Measurements from ENCODE around the gene FBXO34.
"Not testable (repeated sequence)": the region's sequence is repeated elsewhere in the genome, so short reads cannot be mapped to it uniquely, and the experiment has no call there.

FBXO34 gene

DNA sequence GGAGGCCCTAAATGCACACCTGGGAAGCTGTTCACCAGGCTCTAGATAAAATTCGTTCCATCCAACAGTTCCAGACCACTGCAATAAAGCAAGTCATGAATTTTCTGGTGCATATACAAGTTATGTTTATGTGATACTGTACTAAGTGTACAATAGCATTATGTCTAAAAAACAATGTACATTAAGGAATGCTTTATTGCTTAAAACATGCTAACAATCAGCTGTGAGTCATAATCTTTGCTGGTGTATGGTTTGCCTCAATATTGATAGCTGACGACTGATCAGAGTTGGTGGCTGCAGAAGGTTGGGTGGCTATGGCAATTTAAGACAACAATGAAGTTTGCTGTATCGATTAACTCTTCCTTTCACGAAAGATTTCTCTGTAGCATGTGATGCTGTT is 88.1 kb downstream of the FBXO34 start:
- Histone ChIP-seq H3K4me1 (ENCODE audit: control insufficient read depth, insufficient read depth, low read length) (no peaks in the 10 kb centered on the region), H3K36me3 (ENCODE audit: control insufficient read depth, insufficient read depth, low read length) (peaks cover 4% of the 10 kb centered on the region), H3K27ac (ENCODE audit: low read depth, low read length) (no peak overlapping the region), H3K27me3 (ENCODE audit: control insufficient read depth, insufficient read depth, low read length) (no peaks in the 10 kb centered on the region), H3K4me3 (ENCODE audit: low read length) (no peak overlapping the region), H3K9ac (ENCODE audit: low read length) (no peak overlapping the region)

DNA sequence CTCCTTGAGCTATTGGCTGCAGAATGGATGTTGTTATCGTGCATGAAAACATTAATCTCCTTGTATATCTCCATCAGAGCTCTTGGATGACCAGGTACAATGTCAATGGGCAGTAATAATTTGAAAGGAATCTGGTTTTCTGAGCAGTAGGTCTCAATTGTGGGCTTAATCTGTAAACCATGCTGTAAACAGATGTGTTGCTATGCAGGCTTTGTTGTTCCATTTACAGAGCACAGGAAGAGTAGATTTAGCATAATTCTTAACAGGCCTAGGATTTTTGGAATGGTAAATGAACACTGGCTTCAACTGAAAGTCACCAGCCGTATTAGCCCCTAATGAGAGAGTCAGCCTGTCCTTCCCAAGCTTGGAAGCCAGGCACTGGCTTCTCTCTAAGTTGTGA is 90.0 kb downstream of the FBXO34 start:
- no peak overlapping the region for H3K4me3 ChIP-seq (ENCODE audit: low read length)
- H3K4me1 ChIP-seq (ENCODE audit: control insufficient read depth, insufficient read depth, low read length) = no peaks in the 10 kb centered on the region
- no peak overlapping the region for H3K27ac ChIP-seq (ENCODE audit: low read depth, low read length)
- no peaks in the 10 kb centered on the region for H3K27me3 ChIP-seq (ENCODE audit: control insufficient read depth, insufficient read depth, low read length)
- peaks cover 4% of the 10 kb centered on the region for H3K36me3 ChIP-seq (ENCODE audit: control insufficient read depth, insufficient read depth, low read length)
- H3K9ac ChIP-seq (ENCODE audit: low read length) = no peak overlapping the region

GRCh38 chr14:55366271-55366670 is 95.0 kb downstream of the FBXO34 start:
- H3K36me3 ChIP-seq (ENCODE audit: control insufficient read depth, insufficient read depth, low read length) = peaks cover 5% of the 10 kb centered on the region
- no peak overlapping the region for H3K9ac ChIP-seq (ENCODE audit: low read length)
- H3K4me3 ChIP-seq (ENCODE audit: low read length) = no peak overlapping the region
- H3K27ac ChIP-seq (ENCODE audit: low read depth, low read length) = no peak overlapping the region
- no peaks in the 10 kb centered on the region for H3K4me1 ChIP-seq (ENCODE audit: control insufficient read depth, insufficient read depth, low read length)
- no peaks in the 10 kb centered on the region for H3K27me3 ChIP-seq (ENCODE audit: control insufficient read depth, insufficient read depth, low read length)

DNA sequence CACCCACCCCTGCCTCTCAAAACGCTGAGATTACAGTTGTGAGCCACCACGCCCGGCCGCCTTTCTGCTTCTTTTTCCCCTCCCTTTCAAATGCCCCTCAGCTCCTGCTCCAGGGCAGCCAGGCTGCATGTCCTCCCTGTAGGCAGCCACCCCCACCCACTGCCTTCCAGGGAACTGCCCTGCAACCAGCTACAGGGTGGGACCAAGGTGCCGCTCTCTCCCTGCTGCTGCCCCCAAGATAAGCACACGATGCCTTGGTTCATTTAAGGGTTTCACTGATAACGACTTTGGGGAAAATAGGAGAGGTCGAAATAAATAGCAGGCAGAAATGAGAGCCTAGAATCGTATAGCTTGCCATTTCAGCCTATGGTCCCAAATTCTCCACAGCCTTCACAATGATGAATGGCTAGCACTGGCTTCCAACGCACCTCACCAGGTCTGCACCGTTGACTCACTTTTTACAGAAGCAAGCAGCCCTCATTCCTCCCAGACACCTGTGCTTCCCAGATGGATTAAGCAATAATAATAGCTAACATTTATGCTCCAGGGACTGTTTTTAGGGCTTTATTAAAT is 99.7 kb downstream of the FBXO34 start:
- Histone ChIP-seq H3K4me1 (ENCODE audit: control insufficient read depth, insufficient read depth, low read length) (no peaks in the 10 kb centered on the region), H3K27ac (ENCODE audit: low read depth, low read length) (no peak overlapping the region), H3K4me3 (ENCODE audit: low read length) (no peak overlapping the region), H3K27me3 (ENCODE audit: control insufficient read depth, insufficient read depth, low read length) (no peaks in the 10 kb centered on the region), H3K36me3 (ENCODE audit: control insufficient read depth, insufficient read depth, low read length) (peaks cover 6% of the 10 kb centered on the region), H3K9ac (ENCODE audit: low read length) (no peak overlapping the region)

DNA sequence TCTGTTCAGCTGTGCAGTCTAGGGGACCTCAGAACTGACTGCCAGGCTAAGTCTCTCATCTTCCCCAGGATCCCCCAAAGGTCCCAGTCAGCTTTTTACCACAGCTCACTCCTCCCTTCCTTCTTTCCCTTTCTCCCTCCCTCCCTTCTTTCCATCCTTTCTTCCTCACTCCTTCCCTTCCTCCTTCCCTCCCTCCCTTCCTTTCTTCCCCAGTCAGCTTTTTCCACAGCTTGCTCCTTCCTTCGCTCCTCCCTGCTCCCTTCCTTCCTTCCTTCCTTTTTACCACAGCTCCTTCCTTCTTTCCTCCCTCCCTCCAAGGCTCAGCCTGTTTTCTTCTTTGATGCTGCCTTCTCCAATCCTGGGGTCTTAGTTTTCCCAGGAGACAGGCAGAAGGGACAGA is 101.2 kb downstream of the FBXO34 start:
- Histone ChIP-seq H3K27me3 (ENCODE audit: control insufficient read depth, insufficient read depth, low read length) (no peaks in the 10 kb centered on the region), H3K27ac (ENCODE audit: low read depth, low read length) (no peak overlapping the region), H3K36me3 (ENCODE audit: control insufficient read depth, insufficient read depth, low read length) (peaks cover 18% of the 10 kb centered on the region), H3K4me3 (ENCODE audit: low read length) (no peak overlapping the region), H3K9ac (ENCODE audit: low read length) (no peak overlapping the region), H3K4me1 (ENCODE audit: control insufficient read depth, insufficient read depth, low read length) (no peaks in the 10 kb centered on the region)

GRCh38 chr14:55372825-55373224 is 101.6 kb downstream of the FBXO34 start:
- Histone ChIP-seq H3K9ac (ENCODE audit: low read length) (no peak overlapping the region), H3K27ac (ENCODE audit: low read depth, low read length) (no peak overlapping the region), H3K4me3 (ENCODE audit: low read length) (no peak overlapping the region), H3K36me3 (ENCODE audit: control insufficient read depth, insufficient read depth, low read length) (peaks cover 21% of the 10 kb centered on the region), H3K4me1 (ENCODE audit: control insufficient read depth, insufficient read depth, low read length) (no peaks in the 10 kb centered on the region), H3K27me3 (ENCODE audit: control insufficient read depth, insufficient read depth, low read length) (no peaks in the 10 kb centered on the region)

DNA sequence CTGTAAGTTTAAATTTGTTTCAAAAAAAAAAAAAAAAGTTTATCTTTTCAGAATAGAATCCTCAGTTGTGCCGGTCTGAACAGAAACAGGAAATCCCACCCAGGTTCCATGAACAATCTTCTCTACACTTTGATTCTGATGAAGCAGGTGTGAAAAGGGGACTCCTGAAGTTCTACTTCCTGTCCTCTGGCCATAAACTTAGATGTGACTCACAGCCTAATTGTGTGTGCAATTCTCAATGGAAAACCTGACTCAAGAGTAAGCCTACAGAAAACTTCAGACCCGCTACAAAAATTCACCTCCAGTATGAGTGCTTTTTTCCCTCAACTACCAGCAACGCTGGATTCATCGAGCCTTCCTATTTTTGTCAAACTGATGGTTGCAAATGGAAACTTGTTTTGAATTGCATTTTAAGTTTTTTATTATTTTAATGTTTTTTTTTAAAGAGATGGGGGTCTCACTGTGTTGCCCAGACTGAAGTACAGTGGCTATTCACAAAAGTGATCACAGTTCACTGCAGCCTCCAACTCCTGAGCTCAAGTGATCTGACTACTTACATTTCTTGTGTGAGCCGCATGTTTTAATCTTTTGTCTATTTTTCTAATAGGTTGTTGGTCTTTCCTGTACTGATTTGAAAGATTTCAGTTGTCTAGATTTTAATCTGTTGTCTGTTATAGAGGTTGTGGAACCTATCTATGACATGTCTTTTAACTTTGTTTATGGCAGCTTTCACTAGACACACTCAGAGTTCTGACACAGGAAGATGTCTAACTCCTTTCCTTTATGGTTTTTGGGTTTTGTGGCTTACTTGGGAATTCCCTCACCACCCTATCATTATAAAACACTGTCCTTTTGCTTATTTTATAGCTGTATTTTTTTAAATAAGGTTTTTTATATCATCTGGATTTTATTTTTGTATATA is 102.8 kb downstream of the FBXO34 start:
- Histone ChIP-seq H3K27ac (ENCODE audit: low read depth, low read length) (no peak overlapping the region), H3K27me3 (ENCODE audit: control insufficient read depth, insufficient read depth, low read length) (no peaks in the 10 kb centered on the region), H3K4me3 (ENCODE audit: low read length) (no peak overlapping the region), H3K4me1 (ENCODE audit: control insufficient read depth, insufficient read depth, low read length) (no peaks in the 10 kb centered on the region), H3K36me3 (ENCODE audit: control insufficient read depth, insufficient read depth, low read length) (peaks cover 21% of the 10 kb centered on the region), H3K9ac (ENCODE audit: low read length) (no peak overlapping the region)

DNA sequence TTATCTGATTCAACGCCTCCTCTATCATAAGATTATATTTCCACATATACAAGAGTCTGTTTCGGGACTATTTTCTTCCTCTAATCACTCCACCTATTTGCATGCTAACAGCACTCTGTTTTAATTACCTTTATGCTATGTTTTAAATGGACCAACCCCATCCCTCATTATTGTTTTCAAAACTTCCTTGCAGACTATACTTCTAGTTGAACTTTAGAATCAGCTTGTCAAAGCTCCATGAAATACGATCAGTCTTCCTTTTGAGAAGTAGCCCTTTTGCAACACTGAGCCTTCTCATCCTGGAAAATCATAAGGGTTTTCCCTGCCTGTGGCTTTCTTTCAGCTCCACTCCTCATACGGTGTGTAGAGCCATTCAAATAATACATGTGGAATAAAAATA is 103.5 kb downstream of the FBXO34 start:
- Histone ChIP-seq H3K4me1 (ENCODE audit: control insufficient read depth, insufficient read depth, low read length) (no peaks in the 10 kb centered on the region), H3K9ac (ENCODE audit: low read length) (no peak overlapping the region), H3K4me3 (ENCODE audit: low read length) (no peak overlapping the region), H3K27me3 (ENCODE audit: control insufficient read depth, insufficient read depth, low read length) (no peaks in the 10 kb centered on the region), H3K27ac (ENCODE audit: low read depth, low read length) (no peak overlapping the region), H3K36me3 (ENCODE audit: control insufficient read depth, insufficient read depth, low read length) (peaks cover 19% of the 10 kb centered on the region)

DNA sequence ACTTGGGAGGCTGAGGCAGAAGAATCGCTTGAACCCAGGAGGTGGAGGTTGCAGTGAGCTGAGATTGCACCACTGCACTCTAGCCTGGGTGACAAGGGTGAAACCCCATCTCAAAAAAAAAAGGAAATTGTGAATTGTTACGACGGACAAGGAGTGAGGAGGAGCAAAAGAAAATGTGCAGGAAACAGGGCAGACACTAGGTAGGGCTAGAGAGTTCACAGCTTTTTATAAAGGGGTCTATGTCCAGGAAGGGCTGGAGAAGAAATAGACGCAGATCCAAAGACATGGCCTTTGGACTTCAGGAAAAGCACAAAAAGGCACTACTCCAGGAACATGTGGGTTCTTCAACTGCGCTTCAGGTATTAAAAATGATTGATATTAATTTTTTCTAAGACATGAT is 106.0 kb downstream of the FBXO34 start:
- no peak overlapping the region for H3K9ac ChIP-seq (ENCODE audit: low read length)
- peaks cover 22% of the 10 kb centered on the region for H3K36me3 ChIP-seq (ENCODE audit: control insufficient read depth, insufficient read depth, low read length)
- H3K4me1 ChIP-seq (ENCODE audit: control insufficient read depth, insufficient read depth, low read length) = no peaks in the 10 kb centered on the region
- H3K27me3 ChIP-seq (ENCODE audit: control insufficient read depth, insufficient read depth, low read length) = no peaks in the 10 kb centered on the region
- no peak overlapping the region for H3K27ac ChIP-seq (ENCODE audit: low read depth, low read length)
- no peak overlapping the region for H3K4me3 ChIP-seq (ENCODE audit: low read length)

GRCh38 chr14:55381040-55381439 is 109.8 kb downstream of the FBXO34 start:
- no peaks in the 10 kb centered on the region for H3K27me3 ChIP-seq (ENCODE audit: control insufficient read depth, insufficient read depth, low read length)
- no peak overlapping the region for H3K27ac ChIP-seq (ENCODE audit: low read depth, low read length)
- H3K4me3 ChIP-seq (ENCODE audit: low read length) = no peak overlapping the region
- no peak overlapping the region for H3K9ac ChIP-seq (ENCODE audit: low read length)
- no peaks in the 10 kb centered on the region for H3K4me1 ChIP-seq (ENCODE audit: control insufficient read depth, insufficient read depth, low read length)
- H3K36me3 ChIP-seq (ENCODE audit: control insufficient read depth, insufficient read depth, low read length) = peaks cover 24% of the 10 kb centered on the region

DNA sequence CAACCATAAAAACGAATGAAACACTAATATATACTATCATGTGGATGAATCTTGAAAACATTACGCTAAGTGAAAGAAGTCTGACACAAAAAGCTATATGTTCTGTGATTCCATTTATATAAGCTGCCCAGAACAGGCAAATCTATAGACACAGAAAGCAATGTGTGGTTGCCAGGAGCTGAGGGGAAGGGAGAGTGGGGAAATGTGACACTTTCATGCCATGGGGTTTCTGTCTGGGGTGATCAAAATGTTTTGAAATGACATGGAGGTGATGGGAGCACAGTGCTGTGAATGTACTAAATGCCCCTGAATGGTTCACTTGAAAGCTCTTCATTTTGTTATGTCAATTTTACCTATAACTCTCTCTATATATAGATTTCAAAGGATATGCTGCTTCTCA is 110.3 kb downstream of the FBXO34 start:
- Histone ChIP-seq H3K27ac (ENCODE audit: low read depth, low read length) (no peak overlapping the region), H3K4me3 (ENCODE audit: low read length) (no peak overlapping the region), H3K36me3 (ENCODE audit: control insufficient read depth, insufficient read depth, low read length) (peaks cover 19% of the 10 kb centered on the region), H3K27me3 (ENCODE audit: control insufficient read depth, insufficient read depth, low read length) (no peaks in the 10 kb centered on the region), H3K9ac (ENCODE audit: low read length) (no peak overlapping the region), H3K4me1 (ENCODE audit: control insufficient read depth, insufficient read depth, low read length) (no peaks in the 10 kb centered on the region)

DNA sequence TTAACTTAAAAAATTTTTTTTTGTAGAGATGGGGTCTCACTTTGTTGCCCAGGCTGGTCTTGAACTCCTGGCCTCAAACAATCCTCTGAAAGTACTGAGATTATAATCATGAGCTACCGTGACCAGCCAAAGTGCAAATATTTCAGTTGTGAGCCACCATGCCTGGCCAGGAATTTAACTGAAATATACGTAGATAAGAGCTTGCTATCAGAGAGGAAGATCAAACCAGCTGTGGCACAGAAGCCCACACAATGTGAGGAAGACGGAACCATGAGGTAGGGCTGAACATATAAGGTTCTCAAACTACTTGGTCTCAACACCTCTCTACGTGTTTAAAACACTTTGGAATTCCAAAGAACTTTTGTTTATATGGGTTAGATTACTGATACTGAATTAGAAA is 111.3 kb downstream of the FBXO34 start:
- H3K27me3 ChIP-seq (ENCODE audit: control insufficient read depth, insufficient read depth, low read length) = no peaks in the 10 kb centered on the region
- H3K4me1 ChIP-seq (ENCODE audit: control insufficient read depth, insufficient read depth, low read length) = no peaks in the 10 kb centered on the region
- H3K9ac ChIP-seq (ENCODE audit: low read length) = no peak overlapping the region
- H3K36me3 ChIP-seq (ENCODE audit: control insufficient read depth, insufficient read depth, low read length) = peaks cover 13% of the 10 kb centered on the region
- no peak overlapping the region for H3K27ac ChIP-seq (ENCODE audit: low read depth, low read length)
- no peak overlapping the region for H3K4me3 ChIP-seq (ENCODE audit: low read length)

DNA sequence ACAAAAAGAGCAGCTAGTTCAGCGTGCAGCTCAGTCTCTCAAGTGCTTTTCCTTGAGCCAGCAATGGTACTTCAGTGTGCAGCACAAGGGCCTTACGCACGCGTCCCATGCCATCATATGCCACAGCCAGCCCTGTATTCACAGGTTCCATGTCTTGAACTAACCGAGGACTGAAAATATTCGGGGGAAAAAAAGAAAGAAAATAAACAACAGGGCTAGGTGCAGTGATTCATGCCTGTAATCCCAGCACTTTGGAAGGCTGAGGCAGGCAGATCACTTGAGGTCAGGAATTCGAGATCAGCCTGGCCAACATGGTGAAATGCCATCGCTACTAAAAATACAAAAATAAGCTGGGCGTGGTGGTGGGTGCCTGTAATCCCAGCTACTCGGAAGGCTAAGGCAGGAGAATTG is 111.8 kb downstream of the FBXO34 start:
- H3K4me3 ChIP-seq (ENCODE audit: low read length) = not testable (repeated sequence)

More for the DNA sequence above, 111.8 kb downstream of the FBXO34 start:
- not testable (repeated sequence) for H3K4me1 ChIP-seq (ENCODE audit: control insufficient read depth, insufficient read depth, low read length); H3K27me3 ChIP-seq (ENCODE audit: control insufficient read depth, insufficient read depth, low read length); H3K9ac ChIP-seq (ENCODE audit: low read length); H3K27ac ChIP-seq (ENCODE audit: low read depth, low read length)
- H3K36me3 ChIP-seq (ENCODE audit: control insufficient read depth, insufficient read depth, low read length) = peaks cover 10% of the 10 kb centered on the region
